Hepatocyte (in vitro differentiated cells): ENCODE measurements around the gene LINS1. TPM values are rescaled to one million over a fixed set of nuclear protein-coding genes. Genes with fewer than 3 reads are reported as not detected.

Experiments used
- DNase-seq: peaks from one replicate; pipeline ENCODE4 v3.0.0-alpha.2; 2016; ENCODE audit warnings: low spot score
- H2AFZ ChIP-seq: fragments of 200-600 bp; sonication (generic); 2 replicates; pipeline ENCODE4 v1.6.0; 2016; ENCODE audit warnings: antibody characterized with exemption, mild to moderate bottlenecking
- H3K27ac ChIP-seq: fragments of 200-600 bp; sonication (generic); 2 replicates; pipeline ENCODE4 v1.5.1; 2016; ENCODE audit warnings: mild to moderate bottlenecking
- H3K27me3 ChIP-seq: fragments of 200-600 bp; sonication (generic); 2 replicates; pipeline ENCODE4 v1.6.1; 2016
- H3K36me3 ChIP-seq: fragments of 200-600 bp; sonication (generic); replicated peaks from 2 replicates; pipeline ENCODE4 v1.5.1; 2016; ENCODE audit warnings: low read depth; ENCODE audit not compliant: insufficient read depth
- H3K4me1 ChIP-seq: fragments of 200-600 bp; sonication (generic); 2 replicates; pipeline ENCODE4 v1.5.1; 2016; ENCODE audit warnings: mild to moderate bottlenecking, moderate library complexity; ENCODE audit not compliant: insufficient read depth
- H3K4me2 ChIP-seq: fragments of 200-600 bp; sonication (generic); 2 replicates; pipeline ENCODE4 v1.6.0; 2016
- H3K4me3 ChIP-seq: fragments of 200-600 bp; sonication (generic); 2 replicates; pipeline ENCODE4 v1.5.1; 2016; ENCODE audit warnings: mild to moderate bottlenecking
- H3K79me2 ChIP-seq: fragments of 200-600 bp; sonication (generic); 2 replicates; pipeline ENCODE4 v1.6.0; 2017; ENCODE audit warnings: mild to moderate bottlenecking
- H3K9me2 ChIP-seq: fragments of 200-600 bp; sonication (generic); replicated peaks from 2 replicates; pipeline ENCODE4 v1.6.0; 2017; ENCODE audit warnings: mild to moderate bottlenecking; ENCODE audit not compliant: insufficient read depth
- H3K9me3 ChIP-seq: fragments of 200-600 bp; sonication (generic); 2 replicates; pipeline ENCODE4 v1.5.1; 2016; ENCODE audit warnings: low read depth, mild to moderate bottlenecking
- H4K20me1 ChIP-seq: fragments of 200-600 bp; sonication (generic); 2 replicates; pipeline ENCODE4 v1.6.0; 2016; ENCODE audit warnings: mild to moderate bottlenecking; ENCODE audit not compliant: insufficient read depth, poor library complexity, severe bottlenecking
- EZH2 ChIP-seq: fragments of 200-600 bp; sonication (generic); IDR thresholded peaks from 2 replicates; pipeline ENCODE4 v1.6.1; 2016; ENCODE audit warnings: antibody characterized with exemption, mild to moderate bottlenecking, borderline replicate concordance
- EZH2phosphoT487 ChIP-seq: fragments of 200-600 bp; sonication (generic); IDR thresholded peaks from one replicate; pipeline ENCODE4 v1.6.1; 2018; ENCODE audit warnings: antibody characterized with exemption, mild to moderate bottlenecking, low read depth, moderate library complexity; ENCODE audit not compliant: unreplicated experiment, severe bottlenecking
- WGBS: methylation state at CpG from one replicate; pipeline ENCODE4 v1.1.6; 2016; ENCODE audit warnings: low lambda C conversion rate; ENCODE audit errors: missing lambda C conversion rate; 5-methylcytosine and 5-hydroxymethylcytosine counted together
- polyA plus RNA-seq: library from polyadenylated mRNA; unstranded; fragments of >200 nt; fragmentation: Nextera tagmentation; extraction: Ambion mirVana; gene quantifications from 2 replicates; pipeline ENCODE4 v1.2.1, GENCODE V29; 2016
- total RNA-seq: library from RNA; depleted of rRNA; stranded (reverse); fragments of >200 nt; gene quantifications from 2 replicates; pipeline ENCODE4 v1.2.3, GENCODE V29; 2014
- TF ChIP-seq, protein P1 (sequence below): fragments of 200-600 bp; sonication (generic); IDR thresholded peaks from 2 replicates; pipeline ENCODE4 v1.5.1; 2016; ENCODE audit warnings: antibody characterized with exemption, mild to moderate bottlenecking; ENCODE audit not compliant: poor library complexity

Gene LINS1
- total and polyA plus RNA-seq, 2 experiments from 2014 or later = 8.1 to 26.3 TPM

DNA sequence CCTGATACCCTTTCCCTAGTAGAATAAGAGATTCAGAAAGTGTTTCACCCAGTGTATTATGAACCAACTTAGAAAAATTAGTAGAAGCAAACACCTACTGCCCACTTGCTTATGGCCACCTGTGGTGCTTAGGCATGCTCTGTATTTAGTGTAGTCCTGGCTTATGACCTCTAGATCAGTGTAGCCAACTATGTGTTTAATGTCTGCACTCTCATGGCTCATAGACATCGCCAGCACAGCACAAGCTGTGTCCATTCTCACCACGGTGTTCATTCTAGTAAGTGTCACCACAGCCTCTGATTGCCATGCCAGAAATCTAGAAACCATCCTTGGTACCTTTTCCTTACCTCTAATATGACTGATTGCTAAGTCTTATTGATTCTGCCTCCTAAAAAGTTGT, 14.7 kb upstream of the LINS1 start:
- Histone ChIP-seq H3K9me2 (no peaks in the 10 kb centered on the region), H3K9me3 (no peaks in the 10 kb centered on the region), H3K27me3 (no peaks in the 10 kb centered on the region), H3K4me3 (no peak overlapping the region), H4K20me1 (no peaks in the 10 kb centered on the region), H3K79me2 (peaks cover 5% of the 10 kb centered on the region), H3K27ac (no peak overlapping the region), H3K4me1 (no peaks in the 10 kb centered on the region), H2AFZ (no peak overlapping the region), H3K36me3 (no peaks in the 10 kb centered on the region), H3K4me2 (no peak overlapping the region)
- 97% methylated on average over 2 of the region's 2 CpGs for WGBS
- DNase-seq = no peak
- TF ChIP-seq EZH2phosphoT487 (no peak), EZH2 (no peak)
- TF ChIP-seq, protein P1, sequence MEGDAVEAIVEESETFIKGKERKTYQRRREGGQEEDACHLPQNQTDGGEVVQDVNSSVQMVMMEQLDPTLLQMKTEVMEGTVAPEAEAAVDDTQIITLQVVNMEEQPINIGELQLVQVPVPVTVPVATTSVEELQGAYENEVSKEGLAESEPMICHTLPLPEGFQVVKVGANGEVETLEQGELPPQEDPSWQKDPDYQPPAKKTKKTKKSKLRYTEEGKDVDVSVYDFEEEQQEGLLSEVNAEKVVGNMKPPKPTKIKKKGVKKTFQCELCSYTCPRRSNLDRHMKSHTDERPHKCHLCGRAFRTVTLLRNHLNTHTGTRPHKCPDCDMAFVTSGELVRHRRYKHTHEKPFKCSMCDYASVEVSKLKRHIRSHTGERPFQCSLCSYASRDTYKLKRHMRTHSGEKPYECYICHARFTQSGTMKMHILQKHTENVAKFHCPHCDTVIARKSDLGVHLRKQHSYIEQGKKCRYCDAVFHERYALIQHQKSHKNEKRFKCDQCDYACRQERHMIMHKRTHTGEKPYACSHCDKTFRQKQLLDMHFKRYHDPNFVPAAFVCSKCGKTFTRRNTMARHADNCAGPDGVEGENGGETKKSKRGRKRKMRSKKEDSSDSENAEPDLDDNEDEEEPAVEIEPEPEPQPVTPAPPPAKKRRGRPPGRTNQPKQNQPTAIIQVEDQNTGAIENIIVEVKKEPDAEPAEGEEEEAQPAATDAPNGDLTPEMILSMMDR = no peak

DNA sequence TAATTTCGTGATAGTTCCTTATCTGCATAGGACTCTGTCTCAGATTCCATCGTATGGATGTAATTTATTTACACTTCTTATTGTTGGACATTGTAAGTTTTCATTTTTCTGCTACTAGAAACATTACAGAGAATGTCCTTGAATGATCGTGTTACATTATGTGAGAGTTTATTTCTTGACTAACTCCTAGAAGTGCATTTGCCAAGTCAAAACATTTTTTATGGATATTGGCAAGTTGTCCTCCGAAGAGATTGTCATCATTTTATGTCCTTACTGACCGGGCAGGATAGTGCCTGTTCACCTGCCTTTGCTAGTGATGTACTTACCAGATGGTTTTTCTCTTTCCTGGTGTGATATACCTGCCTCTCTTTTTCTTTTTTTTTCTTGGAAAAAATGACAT, 13.8 kb upstream of the LINS1 start:
- no peak overlapping the region for H2AFZ ChIP-seq
- no peaks in the 10 kb centered on the region for H4K20me1 ChIP-seq
- peaks cover 5% of the 10 kb centered on the region for H3K79me2 ChIP-seq
- H3K9me2 ChIP-seq = no peaks in the 10 kb centered on the region
- 65% methylated on average over 5 of the region's 5 CpGs for WGBS
- no peaks in the 10 kb centered on the region for H3K36me3 ChIP-seq
- DNase-seq = no peak
- no peak overlapping the region for H3K4me2 ChIP-seq
- H3K4me3 ChIP-seq = no peak overlapping the region
- no peaks in the 10 kb centered on the region for H3K9me3 ChIP-seq
- H3K27ac ChIP-seq = no peak overlapping the region
- H3K4me1 ChIP-seq = no peaks in the 10 kb centered on the region
- H3K27me3 ChIP-seq = no peaks in the 10 kb centered on the region
- TF ChIP-seq, protein P1 = no peak
- TF ChIP-seq EZH2 = no peak
- TF ChIP-seq EZH2phosphoT487 = no peak

DNA sequence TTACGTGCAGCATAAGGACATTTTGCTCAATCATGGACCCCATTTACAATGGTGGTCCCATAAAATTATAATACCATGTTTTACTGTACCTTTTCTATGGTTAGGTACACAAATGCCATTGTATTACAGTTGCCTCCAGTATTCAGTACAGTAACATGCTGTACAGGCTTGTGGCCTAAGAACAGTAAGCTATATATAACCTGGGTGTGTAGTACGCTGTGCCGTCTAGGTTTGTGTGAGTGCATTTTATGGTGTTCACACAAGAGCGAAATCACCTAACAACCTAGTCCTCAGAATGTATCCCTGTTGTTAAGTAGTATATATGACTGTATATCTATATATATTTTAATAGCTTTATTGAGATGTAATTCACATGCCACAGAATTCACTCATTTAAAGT, 12.9 kb upstream of the LINS1 start:
- no peaks in the 10 kb centered on the region for H4K20me1 ChIP-seq
- H3K9me2 ChIP-seq = no peaks in the 10 kb centered on the region
- H3K4me1 ChIP-seq = no peaks in the 10 kb centered on the region
- H2AFZ ChIP-seq = no peak overlapping the region
- WGBS = 92% methylated on average over 4 of the region's 4 CpGs
- TF ChIP-seq, protein P1 = no peak
- H3K4me2 ChIP-seq = no peak overlapping the region
- no peaks in the 10 kb centered on the region for H3K36me3 ChIP-seq
- peaks cover 5% of the 10 kb centered on the region for H3K79me2 ChIP-seq
- no peak overlapping the region for H3K27ac ChIP-seq
- H3K27me3 ChIP-seq = no peaks in the 10 kb centered on the region
- DNase-seq = no peak
- no peak overlapping the region for H3K4me3 ChIP-seq
- no peaks in the 10 kb centered on the region for H3K9me3 ChIP-seq

DNA sequence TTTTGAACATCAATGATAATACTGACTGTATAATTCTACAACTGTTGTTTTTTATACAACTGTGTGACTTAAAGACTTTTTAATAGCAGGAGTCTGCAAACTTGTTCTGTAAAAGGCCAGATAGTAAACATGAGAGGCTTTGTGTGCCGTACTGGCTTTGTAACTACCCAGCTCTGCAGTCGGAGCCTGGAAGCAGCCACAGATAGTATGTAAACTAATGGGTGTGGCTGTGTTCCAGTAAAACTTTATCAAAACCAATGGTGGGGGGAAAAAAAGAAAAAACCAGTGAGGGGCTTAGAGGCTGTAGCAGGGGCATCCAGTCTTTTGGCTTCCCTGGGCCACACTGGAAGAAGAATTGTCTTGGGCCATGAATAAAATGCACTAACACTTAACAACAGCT, 12.4 kb upstream of the LINS1 start:
- no peaks in the 10 kb centered on the region for H3K36me3 ChIP-seq
- no peaks in the 10 kb centered on the region for H3K27me3 ChIP-seq
- no peaks in the 10 kb centered on the region for H3K4me1 ChIP-seq
- WGBS = 52% methylated on average over 2 of the region's 2 CpGs
- no peaks in the 10 kb centered on the region for H3K9me2 ChIP-seq
- H3K27ac ChIP-seq = peak overlapping the region; percentile 0
- peaks cover 6% of the 10 kb centered on the region for H3K79me2 ChIP-seq
- H3K4me2 ChIP-seq = peak overlapping the region; percentile 1
- H2AFZ ChIP-seq = no peak overlapping the region
- no peak for DNase-seq
- H3K9me3 ChIP-seq = no peaks in the 10 kb centered on the region
- TF ChIP-seq EZH2 (no peak), EZH2phosphoT487 (no peak)
- TF ChIP-seq, protein P1 = no peak
- no peak overlapping the region for H3K4me3 ChIP-seq
- no peaks in the 10 kb centered on the region for H4K20me1 ChIP-seq
